ENCODE data around the gene TIMM8B. TPM values are rescaled to one million over a fixed set of nuclear protein-coding genes. Genes with fewer than 3 reads are reported as not detected.
"Not testable (repeated sequence)": the region's sequence is repeated elsewhere in the genome, so short reads cannot be mapped to it uniquely, and the experiment has no call there.

The TIMM8B gene
- total and polyA plus RNA-seq, 9 of the 15 experiments (the other 6 are each of a cell fraction or from before 2014, with no cell fraction given), result 95.8 to 338 (median 145) TPM

DNA sequence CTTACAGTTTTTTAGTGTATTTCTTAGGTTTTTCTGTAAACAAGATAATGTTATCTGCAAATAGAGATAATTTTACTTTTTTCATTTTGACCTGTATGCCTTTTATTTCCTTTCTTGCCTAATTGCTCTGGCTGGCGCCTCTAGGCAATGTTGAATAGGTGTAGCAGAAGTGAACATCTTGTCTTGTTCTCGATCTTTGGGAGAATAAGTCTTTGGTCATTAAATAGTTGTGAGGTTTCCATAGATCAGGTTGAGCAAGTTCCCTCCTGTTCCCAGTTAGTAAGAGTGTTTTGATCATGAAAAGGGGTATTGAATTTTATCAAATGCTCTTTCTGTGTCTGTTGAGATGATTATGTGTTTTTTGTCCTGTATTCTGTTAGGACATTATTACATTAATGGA, 36.8 kb downstream of the TIMM8B start:
- no peak for FAIRE-seq
- Histone ChIP-seq H2AFZ (ENCODE audit: low read depth, low read length) (no peak overlapping the region), H3K9me1 (ENCODE audit: control insufficient read depth, insufficient read depth, low read length) (no peaks in the 10 kb centered on the region), H3K27ac (ENCODE audit: extremely low read depth, low read depth, low read length) (no peak overlapping the region), H3K4me1 (replicated peaks in 1 of 2; ENCODE audit: control insufficient read depth in 2 of 2, insufficient read depth in 2 of 2, low read length in 2 of 2) (peaks cover 0 to 3% of the 10 kb centered on the region in 2 experiments; a peak in 2 of 5 replicates), H4K20me1 (replicated peaks; ENCODE audit: control insufficient read depth, insufficient read depth, low read length) (no peaks in the 10 kb centered on the region), H3K36me3 (ENCODE audit: control insufficient read depth, insufficient read depth, low read length) (peaks cover 89% of the 10 kb centered on the region), H3K4me2 (ENCODE audit: insufficient read depth, low read length) (no peak overlapping the region), H3K4me3 (no peak overlapping the region), H3K27me3 (ENCODE audit: control insufficient read depth in 2 of 2, insufficient read depth in 2 of 2, low read length in 2 of 2) (no peaks in the 10 kb centered on the region), H3K79me2 (ENCODE audit: control insufficient read depth, insufficient read depth, low read length) (peaks cover 37% of the 10 kb centered on the region), H3K9ac (ENCODE audit: insufficient read depth in 1 of 2, low read depth in 2 of 2, low read length in 2 of 2) (no peak overlapping the region), H3K9me3 (replicated peaks; ENCODE audit: control insufficient read depth, insufficient read depth, low read depth, low read length) (no peaks in the 10 kb centered on the region)
- ChIA-PET POLR2A (no interaction called here), CTCF (ENCODE audit: low intra/inter-chr PET ratio) (interaction anchor here (0.7 kb wide), 1 partner anchor 25 kb away, joined by 4 read pairs; no protein-coding TSS in a partner anchor)
- intact Hi-C loops (cut with micrococcal nuclease) (no loop called here), in situ Hi-C loops (cut with MboI) (no loop called here)
- TF ChIP-seq ZNF274 (IDR thresholded peaks at IDR 0.05; ENCODE audit: borderline replicate concordance, low read depth, low read length), result no peak
- TF ChIP-seq SIN3B (IDR thresholded peaks at IDR 0.05; ENCODE audit: low read depth), result no peak
- no peak for TF ChIP-seq XRCC3 (IDR thresholded peaks at IDR 0.05)
- no peak for ATAC-seq
- WGBS (ENCODE audit: insufficient coverage, low coverage, missing lambda C conversion rate), result 48% methylated on average over 2 of the region's 2 CpGs
- no TSS peak for BruUV-seq (replicated peaks)
- no peak for DNase-seq (ENCODE audit: extremely low read depth in 1 of 4, low spot score in 3 of 4)

- FAIRE-seq; ATAC-seq; H4K20me1 ChIP-seq (replicated peaks; ENCODE audit: control insufficient read depth, insufficient read depth, low read length); H3K9me3 ChIP-seq (replicated peaks; ENCODE audit: control insufficient read depth, insufficient read depth, low read depth, low read length); H3K27me3 ChIP-seq (ENCODE audit: control insufficient read depth in 2 of 2, insufficient read depth in 2 of 2, low read length in 2 of 2); H3K4me3 ChIP-seq; intact Hi-C loops (cut with micrococcal nuclease); H3K27ac ChIP-seq (ENCODE audit: extremely low read depth, low read depth, low read length); DNase-seq (ENCODE audit: extremely low read depth in 1 of 4, low spot score in 3 of 4); H3K9ac ChIP-seq (ENCODE audit: insufficient read depth in 1 of 2, low read depth in 2 of 2, low read length in 2 of 2); in situ Hi-C loops (cut with MboI); BruUV-seq (replicated peaks); H3K4me2 ChIP-seq (ENCODE audit: insufficient read depth, low read length); CTCF ChIA-PET (ENCODE audit: low intra/inter-chr PET ratio); H2AFZ ChIP-seq (ENCODE audit: low read depth, low read length); H3K9me1 ChIP-seq (ENCODE audit: control insufficient read depth, insufficient read depth, low read length): not testable (repeated sequence)
- Histone ChIP-seq H3K79me2 (ENCODE audit: control insufficient read depth, insufficient read depth, low read length) (peaks cover 45% of the 10 kb centered on the region), H3K4me1 (replicated peaks in 1 of 2; ENCODE audit: control insufficient read depth in 2 of 2, insufficient read depth in 2 of 2, low read length in 2 of 2) (peaks cover 3 to 17% of the 10 kb centered on the region in 2 experiments; a peak in 4 of 5 replicates), H3K36me3 (ENCODE audit: control insufficient read depth, insufficient read depth, low read length) (peaks cover 89% of the 10 kb centered on the region)
- TF ChIP-seq SPI1 (IDR thresholded peaks at IDR 0.05; ENCODE audit: borderline replicate concordance, low read depth, low read length) (0 out of 2 replicates have a peak, but pooled peaks have one; percentile 31), SMARCE1 (IDR thresholded peaks at IDR 0.05) (peak; percentile 51; the same call in 1 of the 2 replicates)
- 92% methylated on average over 3 of the region's 3 CpGs for WGBS (ENCODE audit: insufficient coverage, low coverage, missing lambda C conversion rate)
- POLR2A ChIA-PET, result interaction anchor here (0.6 kb wide), 1 partner anchor 30 kb away, joined by 5 read pairs; no protein-coding TSS in a partner anchor
Observed at GRCh38 chr11:112048256-112048655, 38.3 kb downstream of the TIMM8B start.
